Posterior cingulate gyrus (tissue), 11 donors: Measurements from ENCODE around the gene OR5AP2.
A peak's percentile ranks its signal among the peaks of the same experiment; 100 is the strongest.
"Not testable (repeated sequence)": the region's sequence is repeated elsewhere in the genome, so short reads cannot be mapped to it uniquely, and the experiment has no call there.

Experiments
- DNase-seq, 10 donors: peaks; one replicate each; pipeline versions ENCODE4 v3.0.0 to v3.0.0-alpha.2; 2020 to 2021; ENCODE audit warnings: mixed read lengths in 3 of 10
- intact Hi-C: fragments of 100-400 bp; cut with DNase I; formaldehyde crosslinking; loops from one replicate; pipeline ENCODE4 v1.15.1; 2023

OR5AP2 gene

DNA sequence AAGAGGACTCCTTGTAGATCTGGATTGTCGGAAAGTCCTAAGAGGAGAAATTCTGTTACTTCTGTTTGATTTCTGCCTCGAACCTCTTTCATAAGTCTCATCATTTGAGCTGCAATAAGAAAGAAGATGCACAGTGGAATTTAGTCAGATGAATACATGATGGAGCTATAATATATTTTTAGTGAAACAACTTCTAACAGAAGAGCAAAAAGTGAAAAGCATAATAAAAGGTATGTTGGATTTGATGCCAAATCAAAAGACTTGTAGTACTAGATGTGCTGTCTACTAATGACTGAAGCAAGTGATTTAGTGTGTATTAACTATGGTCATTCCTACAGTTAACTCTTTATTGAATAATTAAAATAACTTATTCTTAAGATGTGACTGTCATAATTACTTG lies at the start of gene OR5AP2:
Gene OR5AP2 (minus strand): TSS at position 101 of the 400 bp plus-strand sequence. CDS start 0 bp downstream, at position 101.
- DNase-seq = no peak
- intact Hi-C loops = no loop called here

DNA sequence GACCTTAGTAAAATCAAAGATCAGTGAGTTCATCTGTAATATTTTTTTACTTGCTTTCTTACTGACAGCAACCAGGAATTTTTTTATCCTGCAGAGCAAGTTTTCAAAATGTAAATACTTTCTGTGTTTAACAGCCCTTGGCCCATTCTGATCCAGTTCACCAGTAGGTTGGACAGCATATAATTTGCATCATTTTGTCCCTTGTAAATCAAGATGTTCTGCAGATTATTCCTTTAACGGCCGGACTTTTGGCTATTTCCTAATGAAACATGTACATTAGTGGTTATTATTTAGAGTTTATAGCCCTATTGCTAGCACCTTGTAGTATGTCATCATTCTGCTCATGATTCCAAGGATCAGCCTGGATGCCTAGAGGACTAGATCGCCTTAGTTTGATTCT lies 48.9 kb upstream of the OR5AP2 start:
- DNase-seq, intact Hi-C loops: not testable (repeated sequence)

- intact Hi-C loops = no loop called here
- no peak for DNase-seq
These were observed 46.4 kb upstream of the OR5AP2 start for GRCh38 chr11:56688554-56689100.

- intact Hi-C loops = no loop called here
- DNase-seq = no peak
These were observed 28.7 kb upstream of the OR5AP2 start for GRCh38 chr11:56670984-56671383.

- DNase-seq = no peak
- intact Hi-C loops = no loop called here
These were observed 21.1 kb upstream of the OR5AP2 start, which contains the start of gene OR5AR1 for GRCh38 chr11:56663386-56663785. Gene OR5AR1, plus strand, starts transcription at chr11:56663686. Its CDS starts 0 bp downstream, at chr11:56663686.

DNA sequence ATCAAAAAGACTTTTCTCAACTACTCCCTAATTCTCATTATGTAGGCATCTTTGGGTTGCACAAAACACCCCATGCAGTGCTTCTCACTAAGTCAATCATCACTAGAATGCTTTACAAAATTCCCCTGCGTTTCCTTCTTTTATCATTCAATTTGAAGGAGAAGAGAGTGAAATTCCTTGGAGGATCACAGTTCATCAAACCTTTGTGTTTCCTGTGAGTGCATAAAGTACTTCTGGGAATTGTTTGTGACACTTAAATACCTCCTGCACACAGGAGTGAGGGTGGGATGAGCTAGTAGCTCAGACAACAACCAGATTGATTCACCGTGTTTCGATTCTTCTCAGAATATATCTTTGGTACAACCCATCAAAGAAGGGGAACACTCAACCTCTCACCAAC lies 17.5 kb upstream of the OR5AP2 start:
- intact Hi-C loops = no loop called here
- no peak for DNase-seq

- no peak for DNase-seq
- intact Hi-C loops = no loop called here
These were observed 4.7 kb downstream of the OR5AP2 start for GRCh38 chr11:56637500-56637899.

DNA sequence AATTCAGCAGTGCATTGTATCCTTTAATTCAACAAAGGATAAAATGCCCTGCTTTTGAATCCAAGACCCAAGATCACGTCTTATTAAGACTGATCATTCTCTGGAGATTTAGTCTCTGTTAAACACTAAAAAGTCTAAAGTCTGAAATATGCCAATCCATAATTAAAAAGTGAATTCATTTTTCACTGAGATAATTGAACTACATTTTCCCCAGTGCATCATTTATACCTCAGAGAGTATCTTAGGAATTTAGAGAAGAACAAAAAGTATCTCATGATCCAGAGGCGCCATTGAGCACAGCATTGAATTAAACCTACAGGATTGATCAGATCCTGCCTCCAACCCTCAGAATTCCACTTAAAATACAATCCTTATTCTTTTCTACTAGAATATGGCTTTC lies 5.4 kb downstream of the OR5AP2 start:
- intact Hi-C loops = no loop called here
- DNase-seq = no peak

GRCh38 chr11:56632329-56632728 lies 9.9 kb downstream of the OR5AP2 start:
- no peak for DNase-seq
- intact Hi-C loops = no loop called here

DNA sequence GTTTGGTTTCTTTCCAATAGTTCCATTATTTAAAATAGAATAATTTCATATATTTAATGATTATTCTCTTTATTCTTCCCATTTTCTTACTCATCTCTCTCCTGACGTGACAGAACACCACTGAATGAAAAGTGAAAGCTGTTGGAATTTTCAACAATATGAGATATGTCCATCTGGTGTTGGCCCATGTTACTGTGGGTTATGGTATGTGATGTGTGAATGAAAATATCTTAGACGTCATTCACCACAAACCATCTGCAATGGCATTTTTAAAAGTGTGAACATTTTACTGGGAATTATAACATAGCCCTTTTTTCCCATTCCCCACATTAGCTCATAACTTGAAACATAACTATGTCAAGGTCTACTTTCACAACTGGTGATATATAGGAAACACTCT lies 16.3 kb downstream of the OR5AP2 start:
- DNase-seq = no peak
- intact Hi-C loops = loop anchor here (2.0 kb wide), 1 partner anchor 157 kb away; no protein-coding TSS in a partner anchor

DNA sequence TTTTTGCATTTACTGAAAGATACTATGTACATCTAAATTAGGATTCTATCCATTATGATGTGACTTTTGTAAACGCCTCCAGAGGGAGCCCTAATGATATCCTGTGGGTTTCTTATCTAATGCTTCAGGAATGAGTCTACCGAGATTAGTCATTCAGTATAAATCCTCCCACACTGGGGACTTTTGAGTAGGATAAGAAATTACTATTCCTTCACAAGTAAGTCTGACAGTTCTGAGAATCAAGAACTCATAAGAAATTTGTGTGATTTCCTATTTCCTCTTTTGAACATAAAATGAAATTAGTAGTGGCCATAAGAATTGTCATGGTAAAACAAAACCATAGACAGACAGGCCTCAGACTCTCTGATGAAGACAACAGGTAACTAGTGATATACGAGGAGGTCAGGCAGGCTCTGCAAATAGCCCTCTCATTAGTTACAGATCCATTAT lies 17.6 kb downstream of the OR5AP2 start:
- intact Hi-C loops = loop anchor here (2.0 kb wide), 1 partner anchor 158 kb away; no protein-coding TSS in a partner anchor
- DNase-seq = no peak

- intact Hi-C loops = no loop called here
- no peak for DNase-seq
These were observed 31.1 kb downstream of the OR5AP2 start for GRCh38 chr11:56611174-56611573.

GRCh38 chr11:56592088-56592717 lies 50.0 kb downstream of the OR5AP2 start:
- peak in 2 of 10 donors; percentile 59 to 62 for DNase-seq
- intact Hi-C loops = not testable (repeated sequence)
